RWPE1 (cell line): Measurements from ENCODE around the gene DOCK1.
A peak's percentile ranks its signal among the peaks of the same experiment; 100 is the strongest.

Source experiments
- CTCF ChIA-PET: fragments of 350-600 bp; sonication (Branson Sonifier 250); formaldehyde crosslinking; extraction: SDS; loops from one replicate; lab custom pipeline; 2021; lab: Yijun Ruan, JAX
- POLR2A ChIA-PET: fragments of 400-600 bp; formaldehyde crosslinking; extraction: SDS; loops from one replicate; lab custom pipeline; 2020; ENCODE audit warnings: antibody characterized with exemption; ENCODE audit not compliant: low non-redundant PET; lab: Yijun Ruan, JAX
- DNase-seq: peaks from one replicate; pipeline ENCODE4 v3.0.0; 2012; ENCODE audit warnings: low spot score
- H3K27ac ChIP-seq: fragments of 450-650 bp; 2 replicates; pipeline ENCODE4 v1.5.1; 2017
- CTCF ChIP-seq: fragments of 450-650 bp; conservative IDR thresholded peaks from 2 replicates; pipeline ENCODE4 v1.5.1; 2017; ENCODE audit warnings: low read depth, mild to moderate bottlenecking

The DOCK1 gene

GRCh38 chr10:126964190-126964589 lies 59.0 kb downstream of the DOCK1 start:
- TF ChIP-seq CTCF: no peak
- ChIA-PET CTCF (no interaction called here), POLR2A (no interaction called here)
- H3K27ac ChIP-seq: no peak overlapping the region
- no peak for DNase-seq

GRCh38 chr10:126966938-126967337 lies 61.7 kb downstream of the DOCK1 start:
- DNase-seq: no peak
- CTCF ChIA-PET: no interaction called here
- H3K27ac ChIP-seq: no peak overlapping the region
- no peak for TF ChIP-seq CTCF
- POLR2A ChIA-PET: no interaction called here

- no peak overlapping the region for H3K27ac ChIP-seq
- ChIA-PET CTCF (interaction anchor here (0.6 to 0.8 kb wide), 2 partner anchors 13 to 36 kb away, joined by 3 to 4 read pairs; no protein-coding TSS in a partner anchor), POLR2A (no interaction called here)
- no peak for TF ChIP-seq CTCF
- peak; percentile 52 for DNase-seq
These were observed 64.1 kb downstream of the DOCK1 start for GRCh38 chr10:126969310-126969709.

GRCh38 chr10:126972635-126973414 lies 67.6 kb downstream of the DOCK1 start:
- POLR2A ChIA-PET: no interaction called here
- no peak overlapping the region for H3K27ac ChIP-seq
- TF ChIP-seq CTCF: no peak
- CTCF ChIA-PET: no interaction called here
- peak; percentile 31 for DNase-seq

GRCh38 chr10:126975221-126975620 lies 70.0 kb downstream of the DOCK1 start:
- DNase-seq: no peak

GRCh38 chr10:126977216-126977615 lies 72.0 kb downstream of the DOCK1 start:
- no peak for DNase-seq
- H3K27ac ChIP-seq: no peak overlapping the region
- ChIA-PET POLR2A (no interaction called here), CTCF (interaction anchor here (0.6 kb wide), 1 partner anchor 48 kb away, joined by 3 read pairs; no protein-coding TSS in a partner anchor)
- TF ChIP-seq CTCF: no peak

More at GRCh38 chr10:126975221-126975620, 70.0 kb downstream of the DOCK1 start:
- POLR2A ChIA-PET: no interaction called here
- H3K27ac ChIP-seq: no peak overlapping the region
- CTCF ChIA-PET: no interaction called here
- TF ChIP-seq CTCF: no peak
